H1 (cell line): Measurements from ENCODE around the gene RFX2. TPM values are rescaled to one million over a fixed set of nuclear protein-coding genes. Genes with fewer than 3 reads are reported as not detected.

Source experiments
- CTCF ChIA-PET: fragments of 300-600 bp; sonication (Branson Sonifier 250); formaldehyde crosslinking; loops from one replicate; lab custom pipeline; 2021; ENCODE audit not compliant: partially characterized antibody; lab: Charles Lee
- POLR2A ChIA-PET: fragments of 300-600 bp; sonication (Branson Sonifier 250); formaldehyde crosslinking; loops from one replicate; lab custom pipeline; 2021; ENCODE audit warnings: inconsistent platforms; ENCODE audit not compliant: partially characterized antibody; lab: Charles Lee
- DNase-seq, 2 experiments: peaks; one replicate each; pipeline versions ENCODE4 v3.0.0 to v3.0.0-alpha.2; 2010 to 2022; ENCODE audit warnings: low spot score in 2 of 2, low read depth in 1 of 2, mixed read lengths in 1 of 2
- FAIRE-seq: peaks from 2 replicates; lab custom pipeline; 2011; peaks lifted over from hg19 to GRCh38; lab: Jason Lieb, UNC
- H2AFZ ChIP-seq: 2 replicates; pipeline ENCODE4 v1.8.1; 2012; ENCODE audit warnings: low read length, inconsistent platforms
- H2AK5ac ChIP-seq: 2 replicates; pipeline ENCODE4 v1.6.1; 2013; ENCODE audit warnings: low read depth, low read length
- H2BK120ac ChIP-seq: replicated peaks from 2 replicates; pipeline ENCODE3; 2013; ENCODE audit warnings: low read depth, low read length, inconsistent platforms
- H2BK12ac ChIP-seq: 2 replicates; pipeline ENCODE4 v1.6.1; 2013; ENCODE audit warnings: low read depth, low read length
- H2BK15ac ChIP-seq: 2 replicates; pipeline ENCODE4 v1.6.1; 2013; ENCODE audit warnings: low read length
- H2BK20ac ChIP-seq: 2 replicates; pipeline ENCODE4 v1.6.1; 2013; ENCODE audit warnings: low read length
- H2BK5ac ChIP-seq: 2 replicates; pipeline ENCODE4 v1.6.1; 2013; ENCODE audit warnings: low read depth, low read length
- H3K14ac ChIP-seq: 2 replicates; pipeline ENCODE4 v1.6.1; 2013; ENCODE audit warnings: inconsistent platforms; ENCODE audit not compliant: insufficient read length
- H3K18ac ChIP-seq: 2 replicates; pipeline ENCODE4 v1.6.1; 2013; ENCODE audit warnings: low read length; ENCODE audit errors: extremely low read depth
- H3K23ac ChIP-seq: 2 replicates; pipeline ENCODE4 v1.6.1; 2013; ENCODE audit warnings: inconsistent platforms; ENCODE audit not compliant: insufficient read length
- H3K23me2 ChIP-seq: 2 replicates; pipeline ENCODE4 v1.6.1; 2013; ENCODE audit warnings: low read depth, low read length
- H3K27ac ChIP-seq: 2 replicates; pipeline ENCODE4 v1.6.1; 2011; ENCODE audit warnings: low read depth, low read length, inconsistent platforms
- H3K27me3 ChIP-seq, 4 experiments: replicated peaks in 1 of 4; 1 replicate in 1 of 4; 2 replicates in 3 of 4; pipeline versions ENCODE4 v1.6.1 to v1.8.1; 2011 to 2013; ENCODE audit warnings: low read length in 3 of 4, mild to moderate bottlenecking in 3 of 4, inconsistent platforms in 2 of 4, mixed read lengths in 2 of 4, moderate library complexity in 1 of 4; ENCODE audit not compliant: control insufficient read depth in 3 of 4, insufficient read depth in 3 of 4; ENCODE audit errors: extremely low read depth in 1 of 4
- H3K36me3 ChIP-seq, 4 experiments: 2 replicates each; pipeline versions ENCODE4 v1.6.1 to v1.8.1; 2011 to 2013; ENCODE audit warnings: mild to moderate bottlenecking in 4 of 4, low read length in 3 of 4, moderate library complexity in 2 of 4, control low read depth in 1 of 4, inconsistent platforms in 1 of 4; ENCODE audit not compliant: insufficient read depth in 4 of 4, control insufficient read depth in 2 of 4
- H3K4ac ChIP-seq: replicated peaks from 2 replicates; pipeline ENCODE3; 2013; ENCODE audit warnings: low read length, low read depth, mixed read lengths, inconsistent platforms; ENCODE audit not compliant: insufficient read length
- H3K4me1 ChIP-seq, 4 experiments: replicated peaks in 1 of 4; 1 replicate in 1 of 4; 2 replicates in 3 of 4; pipeline versions ENCODE4 v1.6.1 to v1.8.1; 2011 to 2013; ENCODE audit warnings: low read length in 3 of 4, inconsistent platforms in 2 of 4, mixed read lengths in 1 of 4; ENCODE audit not compliant: insufficient read depth in 4 of 4, control insufficient read depth in 3 of 4
- H3K4me2 ChIP-seq, 2 experiments: 2 replicates each; pipeline versions ENCODE4 v1.6.1 to v1.8.1; 2011 to 2013; ENCODE audit warnings: low read depth in 2 of 2, low read length in 2 of 2, control low read depth in 1 of 2, inconsistent platforms in 1 of 2, mild to moderate bottlenecking in 1 of 2; ENCODE audit not compliant: insufficient read depth in 1 of 2
- H3K4me3 ChIP-seq, 4 experiments: fragments of 200-600, 300-600 bp in 1 of 4; sonication (generic), shearing (Covaris generic), sonication (Bioruptor Twin) in 1 of 4; 2 replicates each; pipeline versions ENCODE4 v1.5.1 to v1.8.1; 2011 to 2016; ENCODE audit warnings: low read length in 4 of 4, low read depth in 3 of 4, control low read depth in 2 of 4, inconsistent platforms in 2 of 4, mild to moderate bottlenecking in 2 of 4, mixed read lengths in 1 of 4, moderate library complexity in 1 of 4; ENCODE audit not compliant: insufficient read depth in 2 of 4; ENCODE audit errors: extremely low read depth in 1 of 4
- H3K56ac ChIP-seq: replicated peaks from 2 replicates; pipeline ENCODE3; 2013; ENCODE audit warnings: low read depth, mild to moderate bottlenecking, mixed read lengths, low read length, inconsistent platforms; ENCODE audit not compliant: insufficient read length
- H3K79me1 ChIP-seq: 2 replicates; pipeline ENCODE4 v1.6.1; 2013; ENCODE audit warnings: low read depth, low read length, control low read depth
- H3K79me2 ChIP-seq, 2 experiments: 2 replicates each; pipeline versions ENCODE4 v1.6.1 to v1.8.1; 2012 to 2013; ENCODE audit warnings: low read length in 2 of 2, mild to moderate bottlenecking in 2 of 2, inconsistent platforms in 1 of 2; ENCODE audit not compliant: insufficient read depth in 2 of 2, control insufficient read depth in 1 of 2
- H3K9ac ChIP-seq, 4 experiments: replicated peaks in 1 of 4; 1 replicate in 1 of 4; 2 replicates in 3 of 4; pipeline versions ENCODE4 v1.6.1 to v1.8.1; 2011 to 2013; ENCODE audit warnings: low read depth in 3 of 4, low read length in 3 of 4, control low read depth in 2 of 4, mild to moderate bottlenecking in 2 of 4, moderate library complexity in 2 of 4, inconsistent platforms in 1 of 4; ENCODE audit errors: extremely low read depth in 1 of 4
- H3K9me3 ChIP-seq, 2 experiments: 2 replicates each; pipeline versions ENCODE4 v1.6.1 to v1.8.1; 2012 to 2013; ENCODE audit warnings: mild to moderate bottlenecking in 2 of 2, moderate library complexity in 2 of 2, control low read depth in 1 of 2, inconsistent platforms in 1 of 2, low read depth in 1 of 2, low read length in 1 of 2, mixed read lengths in 1 of 2; ENCODE audit not compliant: insufficient read depth in 2 of 2
- H4K20me1 ChIP-seq, 2 experiments: replicated peaks in 1 of 2; 2 replicates each; pipeline versions ENCODE3 to v1.8.1; 2011 to 2013; ENCODE audit warnings: inconsistent platforms in 2 of 2, low read length in 2 of 2, mild to moderate bottlenecking in 1 of 2; ENCODE audit not compliant: insufficient read depth in 2 of 2, control insufficient read depth in 1 of 2
- H4K5ac ChIP-seq: 2 replicates; pipeline ENCODE4 v1.6.1; 2013; ENCODE audit warnings: low read length, low read depth, mixed read lengths, inconsistent platforms; ENCODE audit not compliant: insufficient read length
- H4K8ac ChIP-seq: 2 replicates; pipeline ENCODE4 v1.8.0; 2013; ENCODE audit warnings: mild to moderate bottlenecking, moderate library complexity, low read length, inconsistent platforms; ENCODE audit not compliant: insufficient read depth; ENCODE audit errors: extremely low read depth
- H4K91ac ChIP-seq: replicated peaks from 2 replicates; pipeline ENCODE3; 2013; ENCODE audit warnings: low read length, mixed read lengths, inconsistent platforms; ENCODE audit not compliant: insufficient read length
- CTCF ChIP-seq, 3 experiments: IDR thresholded peaks; 1 replicate in 2 of 3; 2 replicates in 1 of 3; pipeline versions ENCODE4 v1.5.1 to v1.6.1; 2011; ENCODE audit warnings: low read length in 3 of 3, mild to moderate bottlenecking in 3 of 3, inconsistent platforms in 2 of 3, low read depth in 1 of 3, moderate library complexity in 1 of 3; ENCODE audit not compliant: insufficient read depth in 1 of 3; ENCODE audit errors: control extremely low read depth in 1 of 3
- MAX ChIP-seq: IDR thresholded peaks from 2 replicates; pipeline ENCODE4 v1.6.1; 2012; ENCODE audit warnings: inconsistent platforms
- RAD21 ChIP-seq, 2 experiments: IDR thresholded peaks in 1 of 2; conservative IDR thresholded peaks in 1 of 2; 2 replicates each; pipeline ENCODE4 v1.6.1; 2011; ENCODE audit warnings: low read depth in 2 of 2, low read length in 2 of 2, improper control_type of control experiment in 1 of 2, inconsistent platforms in 1 of 2, mild to moderate bottlenecking in 1 of 2, moderate library complexity in 1 of 2
- RXRA ChIP-seq: IDR thresholded peaks from 2 replicates; pipeline ENCODE4 v1.6.1; 2011; ENCODE audit warnings: low read depth, mild to moderate bottlenecking, low read length, moderate library complexity; ENCODE audit not compliant: insufficient read depth
- TAF7 ChIP-seq: optimal IDR thresholded peaks from 2 replicates; pipeline ENCODE3; 2011; ENCODE audit warnings: low read depth, mild to moderate bottlenecking, inconsistent platforms, low read length, moderate library complexity, borderline replicate concordance
- WGBS, 2 experiments: shearing (Covaris generic) in 1 of 2; methylation state at CpG; one replicate each; pipeline versions ENCODE4 v1.1.6 to v1.1.7; 2013 to 2015; ENCODE audit warnings: low lambda C conversion rate in 2 of 2, mixed read lengths in 2 of 2, inconsistent platforms in 1 of 2, low coverage in 1 of 2, missing lambda C conversion rate in 1 of 2; ENCODE audit not compliant: insufficient replicate concordance in 2 of 2, insufficient coverage in 1 of 2, insufficient read length in 1 of 2; ENCODE audit errors: extremely low coverage in 1 of 2, missing lambda C conversion rate in 1 of 2; 5-methylcytosine and 5-hydroxymethylcytosine counted together
- polyA plus RNA-seq, 7 experiments: library from polyadenylated mRNA; depleted of rRNA in 3 of 7; stranded (reverse) in 5 of 7; unstranded in 2 of 7; fragments of >200 nt in 5 of 7; fragments of 200-250 nt in 2 of 7; gene quantifications; 1 replicate in 5 of 7; 2 replicates in 1 of 7; 4 replicates in 1 of 7; pipeline versions ENCODE4 v1.2.1 to v1.2.3, GENCODE V29; 2011 to 2013; ENCODE audit warnings: missing spikeins in 2 of 7, mixed read lengths in 2 of 7
- total RNA-seq: library from RNA; stranded (reverse); fragmentation: NEBNext Ultra II Directional; extraction: Animal tissue kit (Norgen Biotek cat#: 25700); gene quantifications from 2 replicates; pipeline ENCODE4 v1.2.1, GENCODE V29; 2021

Gene RFX2
- total and polyA plus RNA-seq, 2 of the 8 experiments (the other 6 are each of a cell fraction or from before 2014, with no cell fraction given) = 4.8 to 5.3 TPM

GRCh38 chr19:6047741-6048251 lies 62.5 kb downstream of the RFX2 start:
- Histone ChIP-seq H4K5ac (no peak overlapping the region), H3K4ac (no peak overlapping the region), H3K79me2 (no peaks in the 10 kb centered on the region), H3K4me2 (no peak overlapping the region), H3K23ac (no peak overlapping the region), H4K91ac (no peak overlapping the region), H3K9me3 (no peaks in the 10 kb centered on the region), H2AFZ (no peak overlapping the region), H3K18ac (no peak overlapping the region), H3K9ac (no peak overlapping the region), H2BK5ac (no peak overlapping the region), H2BK15ac (no peak overlapping the region), H3K4me1 (no peaks in the 10 kb centered on the region), H4K20me1 (no peaks in the 10 kb centered on the region), H3K14ac (no peak overlapping the region), H3K27ac (no peak overlapping the region), H2BK20ac (no peak overlapping the region), H3K79me1 (no peaks in the 10 kb centered on the region), H3K4me3 (no peak overlapping the region), H3K27me3 (no peaks in the 10 kb centered on the region; a peak in 1 of 7 replicates), H2AK5ac (no peak overlapping the region), H3K23me2 (no peaks in the 10 kb centered on the region), H3K36me3 (no peaks in the 10 kb centered on the region), H2BK12ac (no peak overlapping the region), H3K56ac (no peak overlapping the region), H4K8ac (no peak overlapping the region), H2BK120ac (no peak overlapping the region)
- DNase-seq (peak in 1 of 2 experiments; percentile 77), FAIRE-seq (peak; percentile 65)
- WGBS, 2 experiments = 60% methylated on average over 8 of the region's 8 CpGs; no CpG with 5 or more reads in 1 of the 2 experiments
- TF ChIP-seq RXRA = no peak
- peak; percentile 76 to 99 (median 94) for TF ChIP-seq CTCF (IDR thresholded peaks at IDR 0.05; ENCODE audit: control extremely low read depth in 1 of 3, insufficient read depth in 1 of 3, low read depth in 1 of 3, low read length in 3 of 3)
- TF ChIP-seq TAF7 = peak; percentile 40
- TF ChIP-seq MAX = no peak
- peak; percentile 42 to 58; a peak in 3 of 4 replicates for TF ChIP-seq RAD21 (IDR thresholded peaks at IDR 0.05 in 1 of 2, conservative IDR thresholded peaks at IDR 0.05 in 1 of 2; ENCODE audit: low read depth in 2 of 2, low read length in 2 of 2)
- POLR2A ChIA-PET = interaction anchor here (0.5 to 1.3 kb wide), 3 partner anchors 67 to 78 kb away, joined by 3 read pairs; no protein-coding TSS in a partner anchor
- CTCF ChIA-PET = interaction anchor here (0.6 to 3.7 kb wide), 54 partner anchors 9 to 768 kb away, joined by 3 to 47 read pairs (median 4); partner anchors contain the start of gene CLPP
